ENCODE measurements around the gene VPS39.

VPS39 gene

DNA sequence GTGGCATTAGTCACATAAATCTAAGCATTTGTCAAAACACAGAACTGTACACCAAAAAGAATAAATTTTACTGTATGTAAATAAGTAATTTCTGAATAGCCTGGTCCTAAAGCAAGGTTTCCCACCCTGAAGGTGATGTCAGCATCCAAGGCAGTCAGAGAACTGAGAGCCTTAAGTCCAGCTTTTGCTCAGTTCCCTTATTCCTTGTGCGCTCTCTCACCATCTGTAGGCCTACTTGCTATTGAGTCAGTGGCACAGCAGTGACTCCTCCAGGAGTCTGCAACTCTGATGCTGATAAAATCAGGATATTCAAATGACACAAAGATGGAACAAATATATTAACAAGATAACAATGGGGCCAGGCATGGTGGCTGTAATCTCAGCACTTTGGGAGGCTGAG lies 22.3 kb downstream of the VPS39 start:
- DNase-seq (ENCODE audit: low read depth) = no peak
- H3K4me3 ChIP-seq (replicated peaks; ENCODE audit: low read depth, low read length) = no peak overlapping the region
- TF ChIP-seq, protein P1, sequence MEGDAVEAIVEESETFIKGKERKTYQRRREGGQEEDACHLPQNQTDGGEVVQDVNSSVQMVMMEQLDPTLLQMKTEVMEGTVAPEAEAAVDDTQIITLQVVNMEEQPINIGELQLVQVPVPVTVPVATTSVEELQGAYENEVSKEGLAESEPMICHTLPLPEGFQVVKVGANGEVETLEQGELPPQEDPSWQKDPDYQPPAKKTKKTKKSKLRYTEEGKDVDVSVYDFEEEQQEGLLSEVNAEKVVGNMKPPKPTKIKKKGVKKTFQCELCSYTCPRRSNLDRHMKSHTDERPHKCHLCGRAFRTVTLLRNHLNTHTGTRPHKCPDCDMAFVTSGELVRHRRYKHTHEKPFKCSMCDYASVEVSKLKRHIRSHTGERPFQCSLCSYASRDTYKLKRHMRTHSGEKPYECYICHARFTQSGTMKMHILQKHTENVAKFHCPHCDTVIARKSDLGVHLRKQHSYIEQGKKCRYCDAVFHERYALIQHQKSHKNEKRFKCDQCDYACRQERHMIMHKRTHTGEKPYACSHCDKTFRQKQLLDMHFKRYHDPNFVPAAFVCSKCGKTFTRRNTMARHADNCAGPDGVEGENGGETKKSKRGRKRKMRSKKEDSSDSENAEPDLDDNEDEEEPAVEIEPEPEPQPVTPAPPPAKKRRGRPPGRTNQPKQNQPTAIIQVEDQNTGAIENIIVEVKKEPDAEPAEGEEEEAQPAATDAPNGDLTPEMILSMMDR (IDR thresholded peaks at IDR 0.05; ENCODE audit: low read length, missing control alignments) = no peak

DNA sequence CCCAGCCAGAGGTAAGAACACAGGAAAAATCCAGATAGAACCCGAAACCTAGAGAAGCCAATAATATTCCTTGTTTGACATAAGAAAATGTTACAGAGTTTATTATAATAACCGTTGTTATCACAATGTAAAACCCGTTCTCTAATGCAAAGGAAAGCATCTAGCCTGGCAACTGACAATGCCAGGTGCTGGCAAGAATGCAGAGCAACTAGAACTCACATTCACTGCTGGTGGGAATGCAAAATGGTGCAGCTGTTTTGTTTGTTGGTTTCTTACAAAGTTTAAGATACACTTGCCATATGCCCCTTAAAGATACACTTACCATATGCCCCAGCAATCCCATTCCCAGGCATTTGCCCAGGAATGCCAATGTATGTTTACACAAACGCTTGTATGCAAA lies 23.4 kb downstream of the VPS39 start:
- TF ChIP-seq, protein P1 (IDR thresholded peaks at IDR 0.05; ENCODE audit: low read length, missing control alignments) = no peak
- no peak for DNase-seq (ENCODE audit: low read depth)
- no peak overlapping the region for H3K4me3 ChIP-seq (replicated peaks; ENCODE audit: low read depth, low read length)

DNA sequence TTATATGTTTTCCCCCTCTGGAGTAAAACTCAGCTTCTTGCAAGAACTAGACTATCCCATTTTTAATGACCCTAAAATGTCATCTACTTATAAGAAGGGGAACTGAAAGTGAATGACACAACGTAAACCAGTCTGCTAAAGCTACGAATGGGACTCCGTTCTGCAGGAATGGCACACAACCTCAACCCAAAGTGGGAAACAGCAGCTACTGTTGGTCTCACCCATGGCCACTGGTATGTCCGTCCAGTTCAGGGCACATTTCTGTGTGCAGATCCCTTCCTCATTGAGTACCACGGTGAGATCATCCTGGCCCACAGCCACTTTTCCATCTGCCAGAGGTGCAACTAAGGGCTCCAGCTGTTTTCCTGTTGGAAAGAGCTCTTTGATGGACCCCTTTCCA lies 23.8 kb downstream of the VPS39 start:
- DNase-seq (ENCODE audit: low read depth) = no peak
- TF ChIP-seq, protein P1 (IDR thresholded peaks at IDR 0.05; ENCODE audit: low read length, missing control alignments) = no peak

DNA sequence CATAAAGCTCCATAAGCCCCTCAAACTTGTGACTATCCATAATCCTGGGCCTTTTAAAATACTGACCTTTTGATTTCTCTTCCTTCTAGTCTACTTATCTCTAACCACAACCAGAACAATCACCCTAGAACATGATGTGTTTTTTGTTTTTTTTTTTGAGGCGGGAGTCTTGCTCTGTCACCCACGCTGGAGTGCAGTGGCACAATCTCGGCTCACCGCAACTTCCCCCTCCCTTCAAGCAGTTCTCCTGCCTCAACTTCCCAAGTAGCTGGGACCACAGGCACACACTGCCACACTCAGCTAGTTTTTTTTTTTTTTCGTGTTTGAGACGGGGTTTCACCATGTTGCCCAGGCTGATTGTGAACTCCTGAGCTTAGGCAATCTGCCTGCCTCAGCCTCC lies 25.1 kb downstream of the VPS39 start:
- no peak for DNase-seq (ENCODE audit: low read depth)
- no peak overlapping the region for H3K4me3 ChIP-seq (replicated peaks; ENCODE audit: low read depth, low read length)
- TF ChIP-seq, protein P1 (IDR thresholded peaks at IDR 0.05; ENCODE audit: low read length, missing control alignments) = no peak

More for the DNA sequence above, 23.8 kb downstream of the VPS39 start:
- H3K4me3 ChIP-seq (replicated peaks; ENCODE audit: low read depth, low read length) = no peak overlapping the region

DNA sequence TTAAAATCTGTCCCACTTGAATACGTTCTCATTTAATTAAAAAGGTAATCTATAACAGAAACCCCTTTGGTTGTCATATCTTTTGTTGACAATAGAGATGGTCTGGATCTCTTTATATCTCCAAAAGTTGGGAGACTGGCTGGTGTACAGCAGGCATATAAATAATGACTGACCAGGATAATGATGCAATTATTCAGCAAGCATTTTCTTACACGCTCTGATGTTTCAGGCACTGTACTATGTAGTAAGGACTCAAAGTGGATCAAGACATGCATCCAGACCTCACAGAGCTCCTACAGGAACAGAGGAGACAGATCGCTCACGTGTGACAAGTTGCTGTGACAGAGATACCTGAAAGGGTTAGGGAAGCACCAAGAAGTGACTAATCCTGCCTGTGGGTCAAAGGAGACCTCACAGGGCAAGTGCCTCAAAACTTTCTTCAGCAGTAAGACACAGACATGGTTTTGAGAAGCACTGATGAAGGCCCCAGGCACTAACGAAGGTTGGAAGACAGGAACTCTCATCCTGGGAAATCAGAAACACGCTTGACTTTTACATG lies 25.7 kb downstream of the VPS39 start:
- TF ChIP-seq, protein P1 (IDR thresholded peaks at IDR 0.05; ENCODE audit: low read length, missing control alignments) = no peak
- DNase-seq (ENCODE audit: low read depth) = no peak
- H3K4me3 ChIP-seq (replicated peaks; ENCODE audit: low read depth, low read length) = no peak overlapping the region

DNA sequence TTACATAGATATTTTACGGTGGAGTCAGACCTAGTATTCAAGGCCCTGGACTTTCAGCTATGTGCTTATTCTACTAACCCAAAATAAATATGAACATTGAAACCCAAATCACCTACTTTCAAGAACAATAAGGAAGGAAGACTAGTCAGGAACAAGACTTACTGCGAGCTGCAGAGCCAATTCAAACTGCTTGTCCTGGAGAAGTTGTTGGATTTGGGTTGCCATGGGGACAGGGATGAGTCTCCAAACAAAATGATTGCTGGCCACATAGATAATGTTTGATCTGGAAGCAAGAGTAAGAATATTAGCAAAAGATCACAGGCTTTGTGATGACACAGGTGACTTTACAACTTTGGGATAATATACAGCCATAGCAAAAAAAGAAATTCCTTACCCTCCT lies 30.0 kb downstream of the VPS39 start:
- no peak overlapping the region for H3K4me3 ChIP-seq (replicated peaks; ENCODE audit: low read depth, low read length)
- DNase-seq (ENCODE audit: low read depth) = no peak
- TF ChIP-seq, protein P1 (IDR thresholded peaks at IDR 0.05; ENCODE audit: low read length, missing control alignments) = no peak

DNA sequence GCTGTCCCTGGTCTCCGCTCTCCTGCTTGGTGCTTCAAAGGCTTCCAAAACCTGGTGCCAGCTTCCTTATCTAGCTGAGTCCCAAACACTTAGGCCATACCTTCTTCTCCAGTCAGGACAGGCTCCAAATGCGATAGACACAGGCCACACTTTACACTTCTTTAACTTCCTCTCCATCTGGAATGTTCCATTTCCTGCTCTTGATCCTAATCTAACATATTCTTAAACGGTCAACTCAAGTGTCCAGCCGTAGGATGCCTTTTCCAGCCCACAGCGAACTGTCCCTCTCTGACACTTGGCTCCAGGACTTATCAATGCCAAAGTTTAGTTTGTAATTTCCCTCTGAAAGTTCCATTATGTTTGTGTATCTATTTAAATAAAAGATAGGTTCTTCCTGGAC lies 32.4 kb downstream of the VPS39 start:
- DNase-seq (ENCODE audit: low read depth) = no peak
- TF ChIP-seq, protein P1 (IDR thresholded peaks at IDR 0.05; ENCODE audit: low read length, missing control alignments) = no peak
- H3K4me3 ChIP-seq (replicated peaks; ENCODE audit: low read depth, low read length) = no peak overlapping the region

Measured in fibroblast of pulmonary artery (primary cell).